Middle frontal gyrus (tissue), 1 donor: ENCODE results near the gene TREM1.
"Not testable (repeated sequence)": the region's sequence is repeated elsewhere in the genome, so short reads cannot be mapped to it uniquely, and the experiment has no call there.

ENCODE experiments used
- DNase-seq: peaks from one replicate; pipeline ENCODE4 v3.0.0-alpha.2; 2015; ENCODE audit warnings: low spot score; ENCODE audit errors: extremely low spot score

Gene TREM1

GRCh38 chr6:41297248-41297647 is 10.8 kb upstream of the TREM1 start:
- DNase-seq = not testable (repeated sequence)

- DNase-seq = no peak
Observed at GRCh38 chr6:41294214-41294872, 7.9 kb upstream of the TREM1 start.

GRCh38 chr6:41291717-41292116 is 5.2 kb upstream of the TREM1 start:
- no peak for DNase-seq

- DNase-seq = no peak
Observed at GRCh38 chr6:41289815-41290214, 3.3 kb upstream of the TREM1 start.

GRCh38 chr6:41288754-41289129 is 2.3 kb upstream of the TREM1 start:
- DNase-seq = no peak

- DNase-seq = no peak
Observed at GRCh38 chr6:41288030-41288753, 1.7 kb upstream of the TREM1 start.

GRCh38 chr6:41284726-41285125 is 1.8 kb downstream of the TREM1 start:
- no peak for DNase-seq

- no peak for DNase-seq
Observed at GRCh38 chr6:41283600-41283999, 2.9 kb downstream of the TREM1 start.

- DNase-seq = no peak
Observed at GRCh38 chr6:41280381-41281057, 6.0 kb downstream of the TREM1 start.

GRCh38 chr6:41278699-41279405 is 7.6 kb downstream of the TREM1 start:
- DNase-seq = no peak

GRCh38 chr6:41277605-41278004 is 8.9 kb downstream of the TREM1 start:
- no peak for DNase-seq

- no peak for DNase-seq
Observed at GRCh38 chr6:41275489-41275888, 11.0 kb downstream of the TREM1 start.

GRCh38 chr6:41274256-41274655 is 12.2 kb downstream of the TREM1 start:
- DNase-seq = no peak

GRCh38 chr6:41273714-41274113 is 12.8 kb downstream of the TREM1 start:
- no peak for DNase-seq

- no peak for DNase-seq
Observed at GRCh38 chr6:41272591-41273240, 13.8 kb downstream of the TREM1 start.

- no peak for DNase-seq
Observed at GRCh38 chr6:41271901-41272395, 14.5 kb downstream of the TREM1 start.

- DNase-seq = no peak
Observed at GRCh38 chr6:41269716-41270115, 16.8 kb downstream of the TREM1 start.

- DNase-seq = no peak
Observed at GRCh38 chr6:41269166-41269565, 17.3 kb downstream of the TREM1 start.

GRCh38 chr6:41268478-41268877 is 18.0 kb downstream of the TREM1 start:
- no peak for DNase-seq

- no peak for DNase-seq
Observed at GRCh38 chr6:41266541-41266940, 19.9 kb downstream of the TREM1 start.

GRCh38 chr6:41263267-41263666 is 23.2 kb downstream of the TREM1 start:
- DNase-seq = no peak
